Measurements from ENCODE around the gene BACE2.

The BACE2 gene

GRCh38 chr21:41170442-41170841 lies 2.5 kb downstream of the BACE2 start (continued):
- TF ChIP-seq ISL1 (CRISPR knock-in tag; IDR thresholded peaks at IDR 0.05): no peak
- no peak for TF ChIP-seq TCF4 (CRISPR knock-in tag; IDR thresholded peaks at IDR 0.05; ENCODE audit: borderline replicate concordance)
- TF ChIP-seq TOX (CRISPR knock-in tag; IDR thresholded peaks at IDR 0.05; ENCODE audit: borderline replicate concordance): no peak
- no peak for TF ChIP-seq GLIS3 (CRISPR knock-in tag; IDR thresholded peaks at IDR 0.05)
- TF ChIP-seq CREB5 (CRISPR knock-in tag; IDR thresholded peaks at IDR 0.05; ENCODE audit: low read depth): no peak
- TF ChIP-seq OSR1 (CRISPR knock-in tag; IDR thresholded peaks at IDR 0.05): no peak
- TF ChIP-seq PPARA (CRISPR knock-in tag; IDR thresholded peaks at IDR 0.05; ENCODE audit: borderline replicate concordance): no peak
- TF ChIP-seq ZFP3 (CRISPR knock-in tag; IDR thresholded peaks at IDR 0.05): no peak
- TF ChIP-seq ARNTL (CRISPR knock-in tag; IDR thresholded peaks at IDR 0.05; ENCODE audit: borderline replicate concordance, low read depth): no peak
- TF ChIP-seq PATZ1 (CRISPR knock-in tag; IDR thresholded peaks at IDR 0.05; ENCODE audit: borderline replicate concordance): no peak

GRCh38 chr21:41170859-41171609 lies 3.1 kb downstream of the BACE2 start:
- ATAC-seq: no peak
- no peak for TF ChIP-seq ZNF565 (CRISPR knock-in tag; conservative IDR thresholded peaks at IDR 0.05; ENCODE audit: low read depth)
- TF ChIP-seq ZFP3 (CRISPR knock-in tag; IDR thresholded peaks at IDR 0.05): no peak
- TF ChIP-seq PATZ1 (CRISPR knock-in tag; IDR thresholded peaks at IDR 0.05; ENCODE audit: borderline replicate concordance): no peak
- TF ChIP-seq BACH2 (CRISPR knock-in tag; IDR thresholded peaks at IDR 0.05; ENCODE audit: borderline replicate concordance): no peak
- no peak for TF ChIP-seq ZC3H10 (CRISPR knock-in tag; IDR thresholded peaks at IDR 0.05)
- no peak for TF ChIP-seq TSHZ2 (CRISPR knock-in tag; IDR thresholded peaks at IDR 0.05)
- no peak for TF ChIP-seq ESRRG (CRISPR knock-in tag; IDR thresholded peaks at IDR 0.05)
- TF ChIP-seq CREB5 (CRISPR knock-in tag; IDR thresholded peaks at IDR 0.05; ENCODE audit: low read depth): no peak
- TF ChIP-seq CSRNP3 (CRISPR knock-in tag; IDR thresholded peaks at IDR 0.05): no peak
- no peak for TF ChIP-seq TOX (CRISPR knock-in tag; IDR thresholded peaks at IDR 0.05; ENCODE audit: borderline replicate concordance)
- no peak for TF ChIP-seq CSDC2 (CRISPR knock-in tag; IDR thresholded peaks at IDR 0.05)
- TF ChIP-seq ZNF8 (CRISPR knock-in tag; IDR thresholded peaks at IDR 0.05): no peak

GRCh38 chr21:41175080-41175479 lies 7.1 kb downstream of the BACE2 start:
- TF ChIP-seq CSRNP3 (CRISPR knock-in tag; IDR thresholded peaks at IDR 0.05): no peak
- no peak for TF ChIP-seq BACH2 (CRISPR knock-in tag; IDR thresholded peaks at IDR 0.05; ENCODE audit: borderline replicate concordance)
- TF ChIP-seq TSHZ2 (CRISPR knock-in tag; IDR thresholded peaks at IDR 0.05): no peak
- no peak for ATAC-seq

All from SK-N-SH treated with all-trans-retinoic acid at 6 μM for 48 hours (cell line).